HG03280 (cell line): ENCODE measurements around the gene ANKRD42.

Experiments used
- ATAC-seq: cut with Tn5 transposase; IDR thresholded peaks from one replicate; pipeline ENCODE4 v1.9.1; 2021; ENCODE audit warnings: mild to moderate bottlenecking, moderate library complexity; ENCODE audit not compliant: unreplicated experiment

The ANKRD42 gene

DNA sequence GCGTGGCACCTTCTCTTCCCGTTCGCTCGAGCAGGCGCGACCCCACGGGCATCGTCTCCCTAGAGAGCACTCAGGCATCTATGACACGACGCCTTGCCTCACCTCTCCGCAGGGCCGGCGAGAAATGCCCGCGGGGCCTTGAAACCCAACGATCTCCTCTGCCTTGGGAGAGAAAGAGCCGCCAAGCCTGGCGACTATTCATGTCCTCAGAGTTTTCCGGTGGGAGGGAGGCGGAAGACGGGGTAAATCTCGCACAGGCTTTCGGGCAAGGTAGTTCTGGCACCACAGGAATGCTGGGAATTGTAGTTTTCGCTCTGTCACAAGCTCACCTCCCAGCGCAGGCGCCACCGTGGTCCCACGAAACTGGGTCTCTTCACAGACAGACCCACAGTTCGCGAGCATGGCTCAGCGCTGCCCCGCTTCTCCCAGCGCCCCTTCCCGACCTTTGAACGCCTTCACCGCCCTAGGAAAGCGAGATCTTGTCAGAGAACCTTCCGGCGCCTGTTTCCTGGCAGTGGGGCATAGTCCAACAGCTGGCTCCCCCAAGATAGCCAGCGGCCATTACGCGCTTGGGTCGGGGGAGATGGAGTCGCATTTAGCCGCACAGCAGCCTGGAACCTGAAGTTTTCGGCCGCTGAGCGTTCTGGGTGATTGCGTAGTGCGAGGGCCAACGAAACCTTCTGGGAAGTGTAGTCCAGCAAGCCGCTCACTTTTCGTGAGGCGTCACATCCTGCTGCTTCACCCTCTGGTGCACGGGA lies 92.4 kb downstream of the ANKRD42 start, which contains the start of gene CCDC90B:
CCDC90B (minus strand) TSS at position 597 of the 758 bp plus-strand sequence; CDS start at position 202, 395 bp downstream.
- ATAC-seq: peak; percentile 91

DNA sequence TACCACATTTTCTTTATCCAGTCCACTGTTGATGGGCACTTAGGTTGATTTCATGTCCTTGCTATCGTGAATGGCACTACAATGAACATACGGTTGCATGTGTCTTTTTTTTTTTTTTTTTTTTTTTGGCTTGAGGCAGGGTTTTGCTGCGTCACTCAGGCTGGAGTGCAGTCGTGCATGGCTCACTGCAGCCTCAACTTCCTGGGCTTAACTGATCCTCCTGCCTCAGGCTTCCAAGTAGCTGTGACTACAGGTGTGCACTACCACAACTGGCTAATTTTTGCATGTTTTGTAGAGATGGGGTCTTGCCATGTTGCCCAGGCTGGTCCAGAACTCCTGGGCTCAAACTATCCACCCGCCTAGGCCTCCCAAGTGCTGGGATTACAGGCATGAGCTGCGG lies 94.1 kb downstream of the ANKRD42 start:
- ATAC-seq: no peak

DNA sequence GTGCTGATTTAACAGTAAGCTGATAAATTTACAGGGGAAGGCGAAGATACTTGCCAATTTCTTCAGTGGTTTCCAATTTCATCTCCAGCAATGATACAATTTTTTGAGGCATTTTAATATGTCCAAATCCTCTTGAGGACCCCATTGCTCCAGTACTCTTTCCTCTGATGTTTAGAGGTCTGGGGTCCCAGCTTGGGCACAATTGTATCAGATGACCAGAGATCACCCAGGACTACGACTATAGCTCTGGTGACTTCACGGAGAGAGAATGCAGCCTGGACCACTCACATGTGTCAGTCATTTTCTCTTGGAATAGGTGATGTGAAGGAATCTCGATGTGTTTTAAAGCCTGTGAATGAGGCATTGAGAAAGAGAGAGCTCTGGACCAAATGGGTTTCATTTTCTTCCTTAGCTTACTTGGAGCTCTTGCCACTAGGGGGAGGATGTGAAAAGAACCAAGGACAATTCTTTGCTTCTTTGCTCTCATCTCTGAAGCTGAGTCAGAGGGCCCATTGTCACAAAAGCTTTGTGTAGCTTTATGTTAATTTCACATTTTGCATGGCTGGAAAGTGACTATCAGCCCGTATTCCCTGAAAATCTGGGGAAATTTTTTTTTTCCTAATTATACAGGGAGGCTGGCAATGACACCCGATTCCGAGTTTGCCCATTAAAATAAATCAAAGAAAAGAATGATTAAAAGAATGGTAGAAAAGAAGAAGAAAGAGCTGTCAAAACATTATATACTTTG lies 99.4 kb downstream of the ANKRD42 start:
- ATAC-seq: peak; percentile 67

DNA sequence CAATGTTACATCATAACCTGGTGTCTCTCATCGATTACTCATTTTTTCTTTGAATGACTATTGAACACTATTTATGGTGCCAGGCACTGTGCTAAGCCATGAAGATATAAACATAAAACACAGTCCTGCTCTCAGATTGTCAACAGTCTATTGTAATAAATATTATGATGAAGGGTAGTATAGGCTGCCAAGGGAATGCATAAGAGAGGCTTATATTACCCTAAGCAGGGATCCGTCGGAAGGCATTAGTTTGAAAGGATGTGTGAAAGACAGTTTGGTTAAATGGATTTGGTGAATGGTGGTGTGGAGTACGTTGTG lies 99.9 kb downstream of the ANKRD42 start:
- no peak for ATAC-seq

DNA sequence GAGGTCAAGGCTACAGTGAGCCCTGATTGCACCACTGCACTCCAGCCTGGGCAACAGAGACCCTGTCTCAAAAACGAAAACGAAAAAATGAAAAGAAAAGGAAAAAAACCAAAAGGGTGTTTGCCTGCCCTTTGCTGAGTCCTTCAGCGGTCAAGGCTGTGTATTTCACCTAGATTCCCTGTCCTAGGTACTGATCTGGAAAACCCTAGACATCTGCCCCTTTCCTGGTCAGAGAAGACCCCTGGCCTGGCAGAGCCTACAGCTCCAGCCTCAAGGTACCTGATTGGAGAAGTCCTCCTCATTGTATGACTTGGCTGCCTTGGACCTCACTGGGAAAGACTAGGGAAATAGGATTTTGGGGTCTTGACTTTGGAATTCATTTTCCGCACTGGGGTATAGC lies 100.7 kb downstream of the ANKRD42 start:
- ATAC-seq: no peak
